ENCODE results near the gene TRAPPC10. TPM values are rescaled to one million over a fixed set of nuclear protein-coding genes. Genes with fewer than 3 reads are reported as not detected.

TRAPPC10 gene
- total and polyA plus RNA-seq, 10 donors: 6.0 to 83.2 (median 63.3) TPM

DNA sequence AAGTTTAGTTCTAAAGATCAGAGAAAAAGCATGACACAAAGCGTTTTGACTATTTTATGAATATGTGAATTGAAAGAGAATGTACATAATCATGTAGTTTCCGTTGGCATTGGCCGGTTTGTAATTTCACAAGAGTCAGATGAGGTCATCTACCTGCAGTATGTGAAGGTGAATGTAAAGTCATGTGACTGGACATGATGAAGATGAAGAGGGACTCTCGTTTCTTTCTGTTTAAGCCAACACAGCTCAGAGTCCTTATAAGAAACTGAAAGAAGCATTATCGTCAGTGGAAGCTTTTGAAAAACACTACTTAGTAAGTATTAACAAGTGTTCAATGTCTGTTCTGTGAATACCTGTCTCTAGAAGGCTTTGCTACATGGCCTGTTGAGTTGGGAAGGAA lies 64.2 kb downstream of the TRAPPC10 start:
- intact Hi-C loops (cut with DNase I; ENCODE audit: low total_unique reads): no loop called here
- Histone ChIP-seq H3K27me3 (replicated peaks in 1 of 7) (no peaks in the 10 kb centered on the region), H3K4me1 (peaks cover 0 to 35% (median 0%) of the 10 kb centered on the region in 6 donors), H3K27ac (no peak overlapping the region), H3K9me3 (no peaks in the 10 kb centered on the region), H3K36me3 (peaks cover 6 to 100% (median 89%) of the 10 kb centered on the region in 6 donors), H3K4me3 (no peak overlapping the region)
- TF ChIP-seq POLR2AphosphoS5 (IDR thresholded peaks at IDR 0.05): no peak
- 82 to 91% (median 86%) methylated on average over 5 of the region's 5 CpGs for WGBS, 5 donors
- no peak for DNase-seq

DNA sequence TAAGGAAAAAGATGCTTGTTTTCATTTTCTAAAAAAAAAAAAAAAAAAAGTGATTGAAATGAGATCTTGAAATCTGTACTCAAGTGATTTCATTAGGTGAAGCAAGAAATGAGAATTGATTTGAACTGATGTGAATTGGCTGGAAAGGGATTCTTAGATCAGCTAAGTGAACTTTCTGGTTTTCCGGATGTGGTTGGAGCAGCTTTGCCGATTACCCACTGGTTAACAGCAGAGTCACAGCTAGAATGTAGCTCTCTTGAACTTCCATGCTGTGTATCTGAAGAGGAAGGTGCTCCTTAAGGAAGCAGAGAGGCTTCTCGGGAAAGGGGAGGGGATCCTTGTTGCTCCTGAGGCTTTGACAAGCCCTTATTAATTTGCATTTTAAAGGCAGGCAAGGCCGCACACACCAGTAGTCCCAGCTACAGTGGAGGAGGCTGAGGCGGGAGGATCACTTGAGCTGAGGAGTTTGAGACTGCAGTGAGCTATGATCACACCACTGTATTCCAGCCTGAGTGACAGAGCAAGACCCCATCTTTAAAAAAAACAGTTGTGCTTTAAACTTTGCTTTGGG lies 66.4 kb downstream of the TRAPPC10 start:
- no peak for DNase-seq
- Histone ChIP-seq H3K27me3 (replicated peaks in 1 of 7) (no peaks in the 10 kb centered on the region), H3K4me3 (no peak overlapping the region), H3K36me3 (peaks cover 6 to 100% (median 91%) of the 10 kb centered on the region in 6 donors), H3K9me3 (no peaks in the 10 kb centered on the region), H3K27ac (peak overlapping the region in 3 of 8 donors; percentile 15 to 56 (median 44)), H3K4me1 (peaks cover 2 to 57% (median 16%) of the 10 kb centered on the region in 6 donors)
- TF ChIP-seq, protein P1, sequence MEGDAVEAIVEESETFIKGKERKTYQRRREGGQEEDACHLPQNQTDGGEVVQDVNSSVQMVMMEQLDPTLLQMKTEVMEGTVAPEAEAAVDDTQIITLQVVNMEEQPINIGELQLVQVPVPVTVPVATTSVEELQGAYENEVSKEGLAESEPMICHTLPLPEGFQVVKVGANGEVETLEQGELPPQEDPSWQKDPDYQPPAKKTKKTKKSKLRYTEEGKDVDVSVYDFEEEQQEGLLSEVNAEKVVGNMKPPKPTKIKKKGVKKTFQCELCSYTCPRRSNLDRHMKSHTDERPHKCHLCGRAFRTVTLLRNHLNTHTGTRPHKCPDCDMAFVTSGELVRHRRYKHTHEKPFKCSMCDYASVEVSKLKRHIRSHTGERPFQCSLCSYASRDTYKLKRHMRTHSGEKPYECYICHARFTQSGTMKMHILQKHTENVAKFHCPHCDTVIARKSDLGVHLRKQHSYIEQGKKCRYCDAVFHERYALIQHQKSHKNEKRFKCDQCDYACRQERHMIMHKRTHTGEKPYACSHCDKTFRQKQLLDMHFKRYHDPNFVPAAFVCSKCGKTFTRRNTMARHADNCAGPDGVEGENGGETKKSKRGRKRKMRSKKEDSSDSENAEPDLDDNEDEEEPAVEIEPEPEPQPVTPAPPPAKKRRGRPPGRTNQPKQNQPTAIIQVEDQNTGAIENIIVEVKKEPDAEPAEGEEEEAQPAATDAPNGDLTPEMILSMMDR (IDR thresholded peaks at IDR 0.05 in 8 of 11, conservative IDR thresholded peaks at IDR 0.05 in 3 of 11): no peak
- TF ChIP-seq POLR2A (IDR thresholded peaks at IDR 0.05) (no peak), POLR2AphosphoS5 (IDR thresholded peaks at IDR 0.05) (no peak)
- intact Hi-C loops (cut with DNase I; ENCODE audit: low total_unique reads): no loop called here
- WGBS, 5 donors: 90 to 94% (median 91%) methylated on average over 5 of the region's 5 CpGs

DNA sequence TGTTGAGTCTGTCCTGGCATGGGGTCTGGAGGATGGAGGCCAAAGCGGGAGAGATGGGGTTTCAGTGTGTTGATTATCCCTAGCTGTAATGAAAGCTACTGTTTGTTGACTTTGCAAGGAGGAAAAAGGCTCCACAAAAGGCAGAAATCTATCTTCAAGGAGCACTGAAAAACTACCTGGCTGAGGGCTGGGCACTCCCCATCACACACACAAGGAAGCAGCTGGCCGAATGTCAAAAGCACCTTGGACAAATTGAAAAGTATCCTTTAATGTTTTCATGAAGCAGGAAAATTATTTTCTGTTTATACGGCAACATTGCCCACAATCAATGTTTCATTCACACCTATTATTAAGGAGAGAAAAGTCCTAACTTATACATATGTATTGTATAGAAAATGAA lies 67.3 kb downstream of the TRAPPC10 start:
- DNase-seq: no peak
- Histone ChIP-seq H3K27ac (peak overlapping the region in 4 of 8 donors; percentile 4 to 56 (median 30)), H3K36me3 (peaks cover 6 to 100% (median 83%) of the 10 kb centered on the region in 6 donors), H3K27me3 (replicated peaks in 1 of 7) (no peaks in the 10 kb centered on the region), H3K9me3 (no peaks in the 10 kb centered on the region), H3K4me1 (peaks cover 8 to 66% (median 24%) of the 10 kb centered on the region in 6 donors), H3K4me3 (no peak overlapping the region)
- no peak for TF ChIP-seq POLR2A (IDR thresholded peaks at IDR 0.05)
- TF ChIP-seq, protein P1 (IDR thresholded peaks at IDR 0.05 in 8 of 11, conservative IDR thresholded peaks at IDR 0.05 in 3 of 11): no peak
- no peak for TF ChIP-seq POLR2AphosphoS5 (IDR thresholded peaks at IDR 0.05)
- WGBS, 5 donors: 91 to 100% (median 98%) methylated on average over 3 of the region's 3 CpGs
- intact Hi-C loops (cut with DNase I; ENCODE audit: low total_unique reads): no loop called here

DNA sequence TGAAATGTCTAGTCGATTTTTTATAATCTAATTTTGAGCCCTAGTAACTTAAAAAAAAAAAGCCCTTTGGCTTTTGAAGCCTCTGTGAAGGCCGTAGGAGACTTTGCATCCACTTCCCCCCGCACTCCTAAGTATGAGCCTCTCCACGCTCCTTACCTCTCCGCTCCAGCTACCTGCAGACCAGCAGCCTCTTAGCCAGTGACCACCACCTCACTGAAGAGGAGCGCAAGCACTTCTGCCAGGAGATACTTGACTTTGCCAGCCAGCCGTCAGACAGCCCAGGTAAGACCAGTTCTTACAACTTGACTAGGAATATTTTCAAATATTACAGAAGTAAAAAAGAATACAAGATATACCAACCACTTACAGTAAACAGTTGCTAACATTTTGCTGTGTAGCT lies 67.7 kb downstream of the TRAPPC10 start:
- no peak for DNase-seq
- no peak overlapping the region for H3K4me3 ChIP-seq
- H3K27me3 ChIP-seq (replicated peaks in 1 of 7): no peaks in the 10 kb centered on the region
- H3K4me1 ChIP-seq: peaks cover 8 to 66% (median 28%) of the 10 kb centered on the region in 6 donors
- no peaks in the 10 kb centered on the region for H3K9me3 ChIP-seq
- intact Hi-C loops (cut with DNase I; ENCODE audit: low total_unique reads): no loop called here
- 93 to 96% (median 93%) methylated on average over 7 of the region's 7 CpGs for WGBS, 5 donors
- no peak for TF ChIP-seq POLR2AphosphoS5 (IDR thresholded peaks at IDR 0.05)
- H3K36me3 ChIP-seq: peaks cover 6 to 100% (median 83%) of the 10 kb centered on the region in 6 donors
- H3K27ac ChIP-seq: peak overlapping the region in 2 of 8 donors; percentile 3 to 4

DNA sequence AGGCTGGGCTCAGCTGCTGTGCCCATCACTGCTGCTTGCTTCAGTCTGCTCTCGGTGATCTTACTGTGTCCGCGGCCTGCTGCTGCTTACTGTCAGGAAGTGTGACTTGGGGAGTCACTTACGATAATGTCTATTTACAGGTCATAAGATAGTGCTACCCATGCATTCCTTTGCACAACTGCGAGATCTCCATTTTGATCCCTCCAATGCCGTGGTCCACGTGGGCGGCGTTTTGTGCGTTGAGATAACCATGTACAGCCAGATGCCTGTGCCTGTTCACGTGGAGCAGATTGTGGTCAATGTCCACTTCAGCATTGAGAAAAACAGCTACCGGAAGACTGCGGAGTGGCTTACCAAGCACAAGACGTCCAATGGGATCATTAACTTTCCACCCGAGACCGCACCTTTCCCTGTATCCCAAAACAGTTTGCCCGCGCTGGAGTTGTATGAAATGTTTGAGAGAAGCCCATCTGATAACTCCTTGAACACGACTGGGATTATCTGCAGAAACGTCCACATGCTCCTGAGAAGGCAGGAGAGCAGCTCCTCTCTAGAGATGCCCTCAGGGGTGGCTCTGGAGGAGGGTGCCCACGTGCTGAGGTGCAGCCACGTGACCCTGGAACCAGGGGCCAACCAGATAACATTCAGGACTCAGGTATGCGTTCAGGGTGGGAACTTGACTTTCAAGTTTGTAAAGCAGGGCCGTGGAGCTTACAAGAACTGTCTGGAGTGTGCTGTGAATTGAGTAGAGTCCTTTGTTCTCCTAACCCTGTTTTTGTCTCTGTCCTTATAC lies 70.7 kb downstream of the TRAPPC10 start:
- H3K27ac ChIP-seq: peak overlapping the region; percentile 75 to 90 (median 86)
- no peak for DNase-seq
- no peak for TF ChIP-seq POLR2A (IDR thresholded peaks at IDR 0.05)
- no peak for TF ChIP-seq POLR2AphosphoS5 (IDR thresholded peaks at IDR 0.05)
- TF ChIP-seq, protein P1 (IDR thresholded peaks at IDR 0.05 in 8 of 11, conservative IDR thresholded peaks at IDR 0.05 in 3 of 11): no peak
- peaks cover 17 to 95% (median 58%) of the 10 kb centered on the region in 6 donors for H3K4me1 ChIP-seq
- no peaks in the 10 kb centered on the region for H3K27me3 ChIP-seq (replicated peaks in 1 of 7)
- peaks cover 0 to 100% (median 74%) of the 10 kb centered on the region in 6 donors for H3K36me3 ChIP-seq
- 81 to 86% (median 85%) methylated on average over 24 of the region's 24 CpGs for WGBS, 5 donors
- intact Hi-C loops (cut with DNase I; ENCODE audit: low total_unique reads): no loop called here
- H3K4me3 ChIP-seq: no peak overlapping the region
- no peaks in the 10 kb centered on the region for H3K9me3 ChIP-seq

Measured in spleen (tissue), 11 donors.